Astrocyte (in vitro differentiated cells and primary cell): ENCODE data around the gene OR6J1. TPM values are rescaled to one million over a fixed set of nuclear protein-coding genes. Genes with fewer than 3 reads are reported as not detected.

ENCODE experiments used
- DNase-seq: peaks from one replicate; pipeline ENCODE4 v3.0.0-alpha.2; 2010; ENCODE audit warnings: low read depth
- FAIRE-seq: peaks from 2 replicates; lab custom pipeline; 2011; peaks lifted over from hg19 to GRCh38; lab: Jason Lieb, UNC
- H2AFZ ChIP-seq: 2 replicates; pipeline ENCODE4 v1.6.0; 2012; ENCODE audit warnings: low read depth, low read length, inconsistent platforms
- H3K27ac ChIP-seq: 2 replicates; pipeline ENCODE4 v1.5.1; 2011; ENCODE audit warnings: low read depth, low read length, inconsistent platforms
- H3K27me3 ChIP-seq: 2 replicates; pipeline ENCODE4 v1.6.0; 2011; ENCODE audit warnings: low read length, inconsistent platforms; ENCODE audit not compliant: insufficient read depth
- H3K36me3 ChIP-seq: 2 replicates; pipeline ENCODE4 v1.5.1; 2011; ENCODE audit warnings: low read length, inconsistent platforms; ENCODE audit not compliant: insufficient read depth
- H3K4me1 ChIP-seq: 2 replicates; pipeline ENCODE4 v1.5.1; 2011; ENCODE audit warnings: low read length, inconsistent platforms; ENCODE audit not compliant: insufficient read depth
- H3K4me2 ChIP-seq: 2 replicates; pipeline ENCODE4 v1.6.0; 2012; ENCODE audit warnings: low read length, inconsistent platforms
- H3K4me3 ChIP-seq: 2 replicates; pipeline ENCODE4 v1.5.1; 2011; ENCODE audit warnings: low read depth, mild to moderate bottlenecking, low read length, inconsistent platforms; ENCODE audit not compliant: insufficient read depth
- H3K79me2 ChIP-seq: 2 replicates; pipeline ENCODE4 v1.6.0; 2012; ENCODE audit warnings: mild to moderate bottlenecking, low read length, inconsistent platforms; ENCODE audit not compliant: insufficient read depth
- H3K9ac ChIP-seq: 2 replicates; pipeline ENCODE4 v1.6.0; 2012; ENCODE audit warnings: mild to moderate bottlenecking, low read length, inconsistent platforms
- H3K9me3 ChIP-seq: 2 replicates; pipeline ENCODE4 v1.5.1; 2012; ENCODE audit warnings: low read depth, mild to moderate bottlenecking, low read length, inconsistent platforms; ENCODE audit not compliant: insufficient read depth
- H4K20me1 ChIP-seq: 2 replicates; pipeline ENCODE4 v1.6.0; 2012; ENCODE audit warnings: low read length, inconsistent platforms; ENCODE audit not compliant: insufficient read depth
- H3K27ac Mint-ChIP-seq: one replicate; pipeline ENCODE4 v1.8.0; 2021; ENCODE audit warnings: mild to moderate bottlenecking, mixed read lengths; ENCODE audit not compliant: unreplicated experiment
- H3K27me3 Mint-ChIP-seq: one replicate; pipeline ENCODE4 v1.8.0; 2021; ENCODE audit warnings: low read depth, mixed read lengths; ENCODE audit not compliant: unreplicated experiment
- H3K36me3 Mint-ChIP-seq: one replicate; pipeline ENCODE4 v1.8.0; 2021; ENCODE audit warnings: low read depth, mixed read lengths; ENCODE audit not compliant: unreplicated experiment
- H3K4me1 Mint-ChIP-seq: one replicate; pipeline ENCODE4 v1.8.0; 2021; ENCODE audit warnings: low read depth, mixed read lengths; ENCODE audit not compliant: unreplicated experiment
- H3K4me3 Mint-ChIP-seq: one replicate; pipeline ENCODE4 v1.8.0; 2021; ENCODE audit warnings: mild to moderate bottlenecking, moderate library complexity, mixed read lengths; ENCODE audit not compliant: unreplicated experiment
- H3K9me3 Mint-ChIP-seq: one replicate; pipeline ENCODE4 v1.8.0; 2021; ENCODE audit warnings: mild to moderate bottlenecking, mixed read lengths; ENCODE audit not compliant: unreplicated experiment
- EZH2 ChIP-seq: IDR thresholded peaks from 2 replicates; pipeline ENCODE4 v1.6.1; 2012; ENCODE audit warnings: mild to moderate bottlenecking, low read length, inconsistent platforms; ENCODE audit not compliant: insufficient read depth
- total RNA-seq: library from RNA; stranded (reverse); gene quantifications from 2 replicates; pipeline ENCODE4 v1.2.1, GENCODE V29; 2021
- TF ChIP-seq, protein P1 (sequence below): IDR thresholded peaks from 2 replicates; pipeline ENCODE4 v1.5.1; 2011; ENCODE audit warnings: low read depth, mild to moderate bottlenecking, inconsistent platforms, low read length, moderate library complexity; ENCODE audit not compliant: insufficient read depth

OR6J1 gene
- total RNA-seq, 1 donor from 2014 or later: not detected

DNA sequence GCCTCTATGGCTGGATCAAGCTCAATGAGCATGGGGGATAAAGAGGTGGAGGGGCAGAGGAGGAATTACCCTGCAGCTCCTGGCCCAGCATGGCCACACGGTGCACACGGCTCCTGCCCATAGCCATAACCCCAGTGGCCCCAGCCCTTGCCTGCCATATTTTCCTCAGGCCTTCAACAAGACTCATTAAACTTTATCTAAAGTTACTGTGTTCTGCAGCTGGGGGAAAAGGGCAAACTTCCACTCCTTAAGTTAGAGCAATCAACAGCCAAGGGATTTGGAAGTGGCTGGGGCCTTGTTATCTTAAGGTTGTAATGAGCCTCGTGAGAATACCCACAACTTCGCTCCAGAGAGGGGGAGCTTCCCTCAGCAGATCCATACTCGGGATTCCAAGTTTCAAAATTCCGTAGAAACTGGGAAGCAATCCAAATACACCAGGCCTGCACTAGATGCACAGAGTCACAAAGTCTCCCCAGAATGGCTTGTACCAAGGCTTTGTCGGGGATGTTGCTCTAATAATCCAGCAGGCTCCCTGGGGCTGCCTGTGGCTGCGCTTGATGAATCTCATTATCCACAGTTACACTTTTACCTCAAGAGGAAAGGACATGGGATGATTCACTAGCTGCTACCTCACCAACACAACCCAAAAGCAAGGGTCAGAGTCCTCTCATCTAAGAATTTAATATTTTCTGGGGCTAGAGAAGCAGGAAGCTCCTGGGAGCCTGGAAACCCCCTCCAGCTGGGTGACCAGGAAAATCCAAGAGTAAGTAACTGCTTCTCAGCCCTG is 13.0 kb upstream of the OR6J1 start:
- no peaks in the 10 kb centered on the region for H4K20me1 ChIP-seq
- peak overlapping the region; percentile 18 for H3K27ac Mint-ChIP-seq
- no peaks in the 10 kb centered on the region for H3K27me3 Mint-ChIP-seq
- FAIRE-seq (no peak), DNase-seq (peak; percentile 56)
- no peaks in the 10 kb centered on the region for H3K9me3 Mint-ChIP-seq
- peak overlapping the region; percentile 39 for H2AFZ ChIP-seq
- H3K9ac ChIP-seq: peak overlapping the region; percentile 30
- no peak overlapping the region for H3K4me3 ChIP-seq
- peak overlapping the region; percentile 37 for H3K4me2 ChIP-seq
- no peaks in the 10 kb centered on the region for H3K36me3 ChIP-seq
- H3K27me3 ChIP-seq: no peaks in the 10 kb centered on the region
- peaks cover 16% of the 10 kb centered on the region for H3K4me1 ChIP-seq
- TF ChIP-seq EZH2: no peak
- TF ChIP-seq, protein P1, sequence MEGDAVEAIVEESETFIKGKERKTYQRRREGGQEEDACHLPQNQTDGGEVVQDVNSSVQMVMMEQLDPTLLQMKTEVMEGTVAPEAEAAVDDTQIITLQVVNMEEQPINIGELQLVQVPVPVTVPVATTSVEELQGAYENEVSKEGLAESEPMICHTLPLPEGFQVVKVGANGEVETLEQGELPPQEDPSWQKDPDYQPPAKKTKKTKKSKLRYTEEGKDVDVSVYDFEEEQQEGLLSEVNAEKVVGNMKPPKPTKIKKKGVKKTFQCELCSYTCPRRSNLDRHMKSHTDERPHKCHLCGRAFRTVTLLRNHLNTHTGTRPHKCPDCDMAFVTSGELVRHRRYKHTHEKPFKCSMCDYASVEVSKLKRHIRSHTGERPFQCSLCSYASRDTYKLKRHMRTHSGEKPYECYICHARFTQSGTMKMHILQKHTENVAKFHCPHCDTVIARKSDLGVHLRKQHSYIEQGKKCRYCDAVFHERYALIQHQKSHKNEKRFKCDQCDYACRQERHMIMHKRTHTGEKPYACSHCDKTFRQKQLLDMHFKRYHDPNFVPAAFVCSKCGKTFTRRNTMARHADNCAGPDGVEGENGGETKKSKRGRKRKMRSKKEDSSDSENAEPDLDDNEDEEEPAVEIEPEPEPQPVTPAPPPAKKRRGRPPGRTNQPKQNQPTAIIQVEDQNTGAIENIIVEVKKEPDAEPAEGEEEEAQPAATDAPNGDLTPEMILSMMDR: no peak
- no peak overlapping the region for H3K4me3 Mint-ChIP-seq
- H3K79me2 ChIP-seq: no peaks in the 10 kb centered on the region
- H3K36me3 Mint-ChIP-seq: no peaks in the 10 kb centered on the region
- peaks cover 23% of the 10 kb centered on the region for H3K4me1 Mint-ChIP-seq
- H3K9me3 ChIP-seq: no peaks in the 10 kb centered on the region
- peak overlapping the region; percentile 46 for H3K27ac ChIP-seq

DNA sequence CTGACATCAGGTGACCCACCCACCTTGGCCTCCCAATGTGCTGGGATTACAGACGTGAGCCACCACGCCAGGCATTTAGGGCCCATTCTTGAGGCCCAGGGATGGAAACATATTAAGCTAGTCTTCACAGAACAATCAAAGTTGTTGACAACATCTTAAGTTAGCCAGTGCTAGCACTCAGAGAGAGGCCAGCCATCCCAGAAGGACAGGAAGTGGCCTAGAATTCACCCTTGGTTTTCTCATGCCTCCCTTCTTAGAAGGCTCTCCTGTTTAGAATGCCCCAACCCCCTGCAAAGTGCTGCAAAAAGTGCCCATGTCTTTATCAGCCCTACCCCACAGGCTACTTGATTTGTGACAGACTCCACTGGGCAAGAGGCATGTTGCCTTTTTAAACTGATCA is 12.1 kb upstream of the OR6J1 start:
- Histone ChIP-seq H3K4me1 (peaks cover 16% of the 10 kb centered on the region), H3K27ac (no peak overlapping the region), H3K9me3 (no peaks in the 10 kb centered on the region), H2AFZ (no peak overlapping the region), H3K36me3 (no peaks in the 10 kb centered on the region), H3K9ac (no peak overlapping the region), H3K4me2 (no peak overlapping the region), H3K79me2 (no peaks in the 10 kb centered on the region), H3K4me3 (no peak overlapping the region), H4K20me1 (no peaks in the 10 kb centered on the region), H3K27me3 (no peaks in the 10 kb centered on the region)
- H3K4me1 Mint-ChIP-seq: peaks cover 23% of the 10 kb centered on the region
- DNase-seq (no peak), FAIRE-seq (no peak)
- TF ChIP-seq, protein P1: no peak
- no peak for TF ChIP-seq EZH2
- no peaks in the 10 kb centered on the region for H3K36me3 Mint-ChIP-seq
- no peak overlapping the region for H3K4me3 Mint-ChIP-seq
- peak overlapping the region; percentile 41 for H3K27ac Mint-ChIP-seq
- no peaks in the 10 kb centered on the region for H3K27me3 Mint-ChIP-seq
- no peaks in the 10 kb centered on the region for H3K9me3 Mint-ChIP-seq

DNA sequence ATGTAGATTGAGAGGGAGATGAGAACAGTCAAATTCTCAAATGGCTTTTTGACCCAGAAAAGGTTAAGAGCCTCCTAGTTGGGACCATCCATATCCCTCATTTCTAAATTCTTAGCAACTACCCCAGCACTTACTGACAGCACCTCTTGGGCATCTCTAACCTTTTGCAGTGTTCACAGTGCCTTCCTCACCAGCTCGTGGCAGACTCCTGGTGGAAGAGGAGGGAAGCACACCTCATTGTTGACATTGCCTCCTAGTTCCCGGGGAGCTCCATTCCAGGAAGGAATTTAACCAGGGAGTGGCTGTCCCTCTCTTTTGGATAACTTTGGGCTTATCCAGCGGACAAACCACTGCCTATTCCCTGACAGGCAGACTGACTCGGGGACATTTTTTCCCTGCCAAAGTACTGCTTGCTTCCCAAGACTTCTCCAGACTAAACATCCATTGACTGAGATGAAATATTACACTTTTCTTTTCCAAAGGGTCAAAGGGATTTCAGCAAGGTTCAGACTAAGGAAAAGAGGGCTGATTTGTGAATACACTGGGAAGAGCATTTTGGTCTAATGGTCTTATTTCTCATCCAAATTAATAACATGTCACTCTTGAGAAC is 9.0 kb upstream of the OR6J1 start:
- H3K36me3 ChIP-seq: no peaks in the 10 kb centered on the region
- H3K4me1 Mint-ChIP-seq: peaks cover 25% of the 10 kb centered on the region

More for the DNA sequence above, 9.0 kb upstream of the OR6J1 start:
- Mint-ChIP-seq H3K27me3 (no peaks in the 10 kb centered on the region), H3K27ac (peak overlapping the region; percentile 37), H3K9me3 (no peaks in the 10 kb centered on the region), H3K4me3 (no peak overlapping the region), H3K36me3 (no peaks in the 10 kb centered on the region)
- Histone ChIP-seq H3K4me1 (peaks cover 11% of the 10 kb centered on the region), H3K4me3 (no peak overlapping the region), H3K27ac (no peak overlapping the region), H3K9me3 (no peaks in the 10 kb centered on the region), H3K9ac (no peak overlapping the region), H3K4me2 (no peak overlapping the region), H4K20me1 (no peaks in the 10 kb centered on the region), H3K79me2 (no peaks in the 10 kb centered on the region), H2AFZ (peak overlapping the region; percentile 44), H3K27me3 (no peaks in the 10 kb centered on the region)
- FAIRE-seq (peak; percentile 45), DNase-seq (peak; percentile 52)
- TF ChIP-seq, protein P1: peak; percentile 82
- no peak for TF ChIP-seq EZH2
